AG09309 (cell line): ENCODE measurements around the gene APOD.

ENCODE experiments used
- DNase-seq: peaks from one replicate; pipeline ENCODE4 v3.0.0-alpha.2; 2010; ENCODE audit warnings: low read depth
- H3K4me3 ChIP-seq: 2 replicates; pipeline ENCODE4 v1.5.1; 2011; ENCODE audit warnings: mild to moderate bottlenecking, low read depth, low read length, moderate library complexity; ENCODE audit not compliant: control insufficient read depth
- CTCF ChIP-seq: IDR thresholded peaks from 2 replicates; pipeline ENCODE4 v1.5.1; 2011; ENCODE audit warnings: mild to moderate bottlenecking, low read depth, low read length, inconsistent platforms; ENCODE audit not compliant: insufficient read depth, control insufficient read depth; ENCODE audit errors: missing control alignments

APOD gene

GRCh38 chr3:195556390-195556789 is 27.4 kb downstream of the APOD start:
- no peak overlapping the region for H3K4me3 ChIP-seq
- no peak for DNase-seq
- TF ChIP-seq CTCF = peak; percentile 29

DNA sequence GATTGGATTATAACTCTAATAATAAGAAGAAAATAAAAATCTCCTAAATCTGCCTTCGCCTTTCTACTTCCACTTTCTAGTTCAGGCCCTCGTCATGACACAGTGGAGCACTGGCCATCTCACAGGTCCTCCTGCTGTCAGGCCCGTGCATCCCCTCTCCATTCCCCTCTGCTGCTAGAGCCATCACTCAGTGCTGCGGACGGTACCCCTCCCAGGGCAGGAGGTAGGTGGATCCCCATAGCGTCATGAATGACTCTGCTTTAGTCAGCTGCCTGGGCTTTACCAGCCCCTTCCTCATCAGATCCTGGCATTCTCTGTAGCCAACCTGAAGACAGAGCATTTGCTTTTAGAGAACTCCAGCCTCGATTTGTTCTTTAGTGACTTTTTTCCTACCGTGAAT is 28.6 kb downstream of the APOD start:
- no peak overlapping the region for H3K4me3 ChIP-seq
- DNase-seq = no peak
- no peak for TF ChIP-seq CTCF

- DNase-seq = no peak
- no peak overlapping the region for H3K4me3 ChIP-seq
- TF ChIP-seq CTCF = no peak
Measured at GRCh38 chr3:195554458-195554857, 29.3 kb downstream of the APOD start.

GRCh38 chr3:195553268-195553667 is 30.5 kb downstream of the APOD start:
- no peak for DNase-seq
- TF ChIP-seq CTCF = no peak
- H3K4me3 ChIP-seq = no peak overlapping the region

DNA sequence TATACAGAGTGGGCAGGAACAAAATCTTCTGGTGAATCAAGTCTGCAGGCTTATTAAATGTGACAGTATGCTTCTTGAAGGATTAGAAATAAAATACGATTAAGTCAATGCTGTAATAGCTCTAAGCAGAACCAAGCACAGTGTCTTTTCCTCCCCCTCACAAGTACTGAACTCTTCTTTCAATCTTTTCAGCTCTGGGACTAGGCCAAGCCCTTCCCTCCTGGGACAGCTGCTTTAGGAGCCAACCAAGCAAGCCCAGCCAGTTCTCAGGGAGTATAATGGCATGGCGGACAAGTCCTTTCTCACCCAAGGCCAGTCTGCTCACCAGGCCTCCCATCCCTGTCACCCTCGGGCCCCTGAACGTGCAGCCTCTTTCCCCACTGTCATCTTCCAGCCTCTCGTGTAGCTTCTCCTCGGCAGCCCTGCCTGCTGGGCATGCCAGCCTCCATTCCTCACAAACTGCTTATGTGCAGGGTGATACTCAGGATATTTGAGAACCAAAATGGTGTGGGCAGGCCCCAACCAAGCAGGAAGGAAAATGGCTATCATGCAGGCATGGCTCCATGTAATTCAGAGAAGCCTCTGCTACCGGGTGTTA is 32.3 kb downstream of the APOD start:
- DNase-seq = no peak
- H3K4me3 ChIP-seq = no peak overlapping the region
- TF ChIP-seq CTCF = no peak

DNA sequence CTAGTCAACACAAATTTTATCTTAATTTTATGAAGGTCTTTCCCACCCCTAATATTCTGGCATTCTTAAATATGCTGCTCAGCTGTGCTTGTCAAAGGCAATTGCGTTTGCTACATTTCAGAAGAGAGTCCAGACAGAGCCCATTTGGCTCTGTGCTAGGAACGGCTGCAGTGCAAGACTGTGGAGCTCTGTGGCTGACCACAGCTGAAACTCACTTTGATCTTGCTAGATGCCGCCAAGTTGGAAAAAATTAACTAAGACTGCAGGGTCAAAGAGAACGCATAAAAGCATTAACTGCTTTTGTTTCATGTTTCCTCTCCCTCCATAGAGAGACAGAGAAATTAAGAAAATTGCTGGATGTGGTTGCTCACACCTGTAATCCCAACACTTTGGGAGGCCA is 33.0 kb downstream of the APOD start:
- DNase-seq = no peak
- H3K4me3 ChIP-seq = no peak overlapping the region
- no peak for TF ChIP-seq CTCF
